NCI-H2227 treated with DMSO at 0.1 percent for 48 hours (cell line): ENCODE measurements around the gene MCRS1.
"Not testable (repeated sequence)": the region's sequence is repeated elsewhere in the genome, so short reads cannot be mapped to it uniquely, and the experiment has no call there.

ENCODE experiments used
- DNase-seq: peaks from one replicate; lab custom pipeline; 2025; lab: John Stamatoyannopoulos, UW

MCRS1 gene

GRCh38 chr12:49541140-49541861 is 26.6 kb downstream of the MCRS1 start:
- no peak for DNase-seq

- no peak for DNase-seq
Measured at GRCh38 chr12:49540229-49541139, 27.5 kb downstream of the MCRS1 start.

GRCh38 chr12:49539406-49540228 is 28.3 kb downstream of the MCRS1 start:
- DNase-seq = no peak

- DNase-seq = peak; percentile 40
Measured at GRCh38 chr12:49538510-49539403, 29.2 kb downstream of the MCRS1 start, which contains the start of gene KCNH3. Gene KCNH3, plus strand, starts transcription at chr12:49539030. Its CDS starts 387 bp downstream, at chr12:49539417.

GRCh38 chr12:49537752-49538509 is 30.0 kb downstream of the MCRS1 start:
- DNase-seq = no peak

GRCh38 chr12:49537231-49537751 is 30.7 kb downstream of the MCRS1 start:
- DNase-seq = peak; percentile 6

GRCh38 chr12:49536526-49537071 is 31.3 kb downstream of the MCRS1 start:
- DNase-seq = no peak

- DNase-seq = no peak
Measured at GRCh38 chr12:49535921-49536525, 31.9 kb downstream of the MCRS1 start.

- peak; percentile 2 for DNase-seq
Measured at GRCh38 chr12:49534731-49535278, 33.1 kb downstream of the MCRS1 start.

GRCh38 chr12:49534122-49534521 is 33.8 kb downstream of the MCRS1 start:
- not testable (repeated sequence) for DNase-seq

- no peak for DNase-seq
Measured at GRCh38 chr12:49533331-49533730, 34.6 kb downstream of the MCRS1 start.

- no peak for DNase-seq
Measured at GRCh38 chr12:49531745-49532144, 36.2 kb downstream of the MCRS1 start.

GRCh38 chr12:49529414-49529813 is 38.5 kb downstream of the MCRS1 start:
- DNase-seq = no peak

- DNase-seq = no peak
Measured at GRCh38 chr12:49527361-49528130, 40.4 kb downstream of the MCRS1 start.

- no peak for DNase-seq
Measured at GRCh38 chr12:49525942-49526341, 42.0 kb downstream of the MCRS1 start.

GRCh38 chr12:49524660-49525324 is 43.1 kb downstream of the MCRS1 start:
- no peak for DNase-seq

- no peak for DNase-seq
Measured at GRCh38 chr12:49521389-49521788, 46.6 kb downstream of the MCRS1 start.

- DNase-seq = no peak
Measured at GRCh38 chr12:49519574-49519936, 48.4 kb downstream of the MCRS1 start.
